Measurements from ENCODE around the gene INPP4B. TPM values are rescaled to one million over a fixed set of nuclear protein-coding genes. Genes with fewer than 3 reads are reported as not detected.

INPP4B gene
- total RNA-seq, 2 experiments from 2014 or later: 55.7 to 60.5 TPM

DNA sequence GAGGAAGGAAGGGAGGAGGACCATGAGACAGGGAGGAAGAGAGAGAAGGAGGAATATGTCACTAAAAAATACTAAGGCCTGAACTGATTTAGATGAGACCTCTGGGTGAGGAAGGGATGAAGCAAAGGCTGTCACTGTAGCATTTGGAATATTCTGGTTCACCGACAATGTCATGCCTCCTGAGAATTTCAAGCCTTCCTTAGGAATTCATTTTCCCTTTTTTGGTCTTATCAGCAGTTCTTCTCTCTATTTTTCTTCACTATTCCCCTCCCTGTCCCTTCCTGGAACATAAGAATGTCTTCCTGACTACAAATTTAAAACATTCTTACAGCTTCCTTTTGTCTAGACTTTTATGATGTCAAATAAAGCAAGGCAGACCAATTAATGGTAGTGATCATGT, 527.8 kb downstream of the INPP4B start:
- Mint-ChIP-seq H3K9me3 (peaks cover 4% of the 10 kb centered on the region), H3K36me3 (ENCODE audit: low read depth) (peaks cover 55% of the 10 kb centered on the region), H3K4me1 (ENCODE audit: low read depth) (peaks cover 76% of the 10 kb centered on the region), H3K27me3 (ENCODE audit: low read depth) (no peaks in the 10 kb centered on the region), H3K27ac (no peak overlapping the region), H3K4me3 (no peak overlapping the region)
- DNase-seq: no peak
- intact Hi-C loops (cut with micrococcal nuclease): no loop called here
- CTCF ChIA-PET: interaction anchor here (0.8 kb wide), 1 partner anchor 176 kb away, joined by 3 read pairs; no protein-coding TSS in a partner anchor

DNA sequence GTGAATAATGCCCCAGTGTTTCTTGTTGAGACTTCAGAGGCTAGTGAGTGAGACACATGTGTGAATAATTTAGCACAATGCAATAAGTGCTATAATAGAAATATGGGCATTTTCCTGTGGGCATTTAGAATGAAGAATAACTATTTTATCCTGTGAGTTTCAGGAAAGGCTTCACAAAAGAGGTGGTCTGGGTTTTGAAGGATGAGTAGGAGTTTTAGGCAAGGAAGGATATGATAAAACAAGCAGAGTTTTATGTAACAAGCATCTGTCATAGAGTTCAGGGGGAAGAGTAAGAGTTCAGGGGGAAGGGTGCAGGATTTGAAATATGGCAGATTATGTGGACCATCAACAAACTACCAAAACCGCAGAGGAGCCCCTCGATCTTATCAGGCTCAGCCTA, 529.2 kb downstream of the INPP4B start:
- no peak overlapping the region for H3K27ac Mint-ChIP-seq
- CTCF ChIA-PET: no interaction called here
- intact Hi-C loops (cut with micrococcal nuclease): no loop called here
- no peak overlapping the region for H3K4me3 Mint-ChIP-seq
- peaks cover 85% of the 10 kb centered on the region for H3K4me1 Mint-ChIP-seq (ENCODE audit: low read depth)
- H3K9me3 Mint-ChIP-seq: peaks cover 4% of the 10 kb centered on the region
- no peak for DNase-seq
- peaks cover 64% of the 10 kb centered on the region for H3K36me3 Mint-ChIP-seq (ENCODE audit: low read depth)
- H3K27me3 Mint-ChIP-seq (ENCODE audit: low read depth): no peaks in the 10 kb centered on the region

DNA sequence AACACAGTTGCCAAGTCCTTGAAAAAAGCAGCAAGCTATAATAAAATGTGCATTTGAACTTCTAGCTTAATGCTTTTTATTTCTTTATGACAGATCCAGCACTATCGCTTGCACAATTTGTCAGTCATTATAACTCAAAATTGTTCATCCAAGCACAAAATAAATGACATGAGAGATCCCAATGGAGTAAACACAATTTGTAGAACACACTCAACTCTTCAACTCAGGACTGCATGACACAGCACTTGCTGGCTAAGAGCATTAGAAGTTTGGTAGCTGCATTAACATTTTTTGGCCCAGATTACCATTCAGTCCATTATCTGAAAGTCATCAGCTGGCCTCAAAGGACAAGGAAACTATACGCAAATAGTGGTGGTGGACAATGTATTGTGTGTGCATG, 530.1 kb downstream of the INPP4B start:
- intact Hi-C loops (cut with micrococcal nuclease): no loop called here
- CTCF ChIA-PET: interaction anchor here (1.2 kb wide), 1 partner anchor 9 kb away, joined by 3 read pairs; no protein-coding TSS in a partner anchor
- Mint-ChIP-seq H3K27ac (no peak overlapping the region), H3K9me3 (no peaks in the 10 kb centered on the region), H3K4me3 (no peak overlapping the region), H3K27me3 (ENCODE audit: low read depth) (no peaks in the 10 kb centered on the region), H3K36me3 (ENCODE audit: low read depth) (peaks cover 64% of the 10 kb centered on the region), H3K4me1 (ENCODE audit: low read depth) (peaks cover 77% of the 10 kb centered on the region)
- DNase-seq: no peak

DNA sequence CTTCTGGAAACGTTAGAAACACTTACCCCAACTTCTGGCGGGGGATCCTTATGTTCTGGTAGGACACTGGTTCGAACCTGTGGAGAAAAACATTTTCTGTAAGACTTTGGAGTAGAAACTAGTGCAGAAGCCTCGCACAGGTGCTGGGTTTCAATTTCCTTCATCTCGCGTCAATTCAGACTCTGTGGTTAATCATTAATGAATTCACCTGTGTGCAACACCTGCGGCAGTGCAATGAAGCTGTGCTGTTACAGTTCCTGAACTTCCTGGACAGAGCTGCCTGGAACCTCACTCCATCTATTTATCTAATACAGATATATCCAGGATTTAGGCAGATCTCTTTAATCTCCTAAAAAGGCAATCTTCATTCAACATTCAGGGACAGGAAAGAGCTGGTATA, 531.4 kb downstream of the INPP4B start:
- H3K27ac Mint-ChIP-seq: no peak overlapping the region
- H3K4me3 Mint-ChIP-seq: no peak overlapping the region

DNA sequence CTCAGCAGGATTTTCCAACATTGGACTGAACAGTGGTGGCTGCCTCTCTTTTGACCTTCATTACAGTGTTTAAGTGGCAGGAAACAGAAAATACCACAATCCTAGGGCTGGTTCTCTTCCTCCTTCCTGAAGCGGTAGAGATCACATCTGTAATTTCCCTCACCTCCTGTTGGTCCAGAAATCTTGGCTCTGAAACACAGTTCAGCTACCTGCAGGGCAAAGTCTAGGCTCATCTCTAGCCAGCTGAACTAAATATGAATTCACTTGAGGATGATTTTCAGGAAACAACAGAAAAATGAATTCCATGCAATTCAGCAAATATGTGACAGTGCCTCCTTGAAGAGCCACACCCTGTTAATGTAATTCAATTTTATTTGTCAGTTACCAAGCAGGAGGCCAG, 531.9 kb downstream of the INPP4B start:
- H3K9me3 Mint-ChIP-seq: no peaks in the 10 kb centered on the region
- no peaks in the 10 kb centered on the region for H3K27me3 Mint-ChIP-seq (ENCODE audit: low read depth)
- H3K4me3 Mint-ChIP-seq: no peak overlapping the region
- peak overlapping the region; percentile 43 for H3K27ac Mint-ChIP-seq
- H3K36me3 Mint-ChIP-seq (ENCODE audit: low read depth): peaks cover 63% of the 10 kb centered on the region
- H3K4me1 Mint-ChIP-seq (ENCODE audit: low read depth): peaks cover 62% of the 10 kb centered on the region
- no peak for DNase-seq
- intact Hi-C loops (cut with micrococcal nuclease): no loop called here
- CTCF ChIA-PET: no interaction called here

More for the DNA sequence above, 531.4 kb downstream of the INPP4B start:
- no peaks in the 10 kb centered on the region for H3K27me3 Mint-ChIP-seq (ENCODE audit: low read depth)
- H3K4me1 Mint-ChIP-seq (ENCODE audit: low read depth): peaks cover 66% of the 10 kb centered on the region
- CTCF ChIA-PET: interaction anchor here (0.6 to 1.2 kb wide), 3 partner anchors 7 to 38 kb away, joined by 3 read pairs; no protein-coding TSS in a partner anchor
- peak; percentile 17 for DNase-seq
- H3K9me3 Mint-ChIP-seq: no peaks in the 10 kb centered on the region
- intact Hi-C loops (cut with micrococcal nuclease): no loop called here
- H3K36me3 Mint-ChIP-seq (ENCODE audit: low read depth): peaks cover 66% of the 10 kb centered on the region

DNA sequence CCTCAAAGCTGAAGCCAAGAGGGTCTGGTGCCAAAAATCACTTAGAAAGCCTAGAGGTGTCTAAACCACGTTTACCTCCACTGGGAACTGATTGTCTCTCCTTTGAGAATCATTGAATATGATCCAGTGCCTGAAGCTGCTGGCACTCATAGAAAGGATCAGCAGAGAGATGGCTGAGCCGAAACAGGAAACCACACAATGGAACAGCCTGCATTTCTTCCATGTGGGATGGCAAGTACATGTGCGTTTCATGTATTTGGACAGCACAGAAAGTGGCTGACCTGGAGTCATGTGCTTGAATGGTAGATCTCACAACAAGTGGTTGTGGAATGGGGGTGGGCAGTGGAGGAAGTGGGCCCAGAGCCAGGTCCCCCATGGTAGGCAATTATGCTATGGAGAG, 533.7 kb downstream of the INPP4B start:
- CTCF ChIA-PET: no interaction called here
- peaks cover 46% of the 10 kb centered on the region for H3K4me1 Mint-ChIP-seq (ENCODE audit: low read depth)
- DNase-seq: no peak

DNA sequence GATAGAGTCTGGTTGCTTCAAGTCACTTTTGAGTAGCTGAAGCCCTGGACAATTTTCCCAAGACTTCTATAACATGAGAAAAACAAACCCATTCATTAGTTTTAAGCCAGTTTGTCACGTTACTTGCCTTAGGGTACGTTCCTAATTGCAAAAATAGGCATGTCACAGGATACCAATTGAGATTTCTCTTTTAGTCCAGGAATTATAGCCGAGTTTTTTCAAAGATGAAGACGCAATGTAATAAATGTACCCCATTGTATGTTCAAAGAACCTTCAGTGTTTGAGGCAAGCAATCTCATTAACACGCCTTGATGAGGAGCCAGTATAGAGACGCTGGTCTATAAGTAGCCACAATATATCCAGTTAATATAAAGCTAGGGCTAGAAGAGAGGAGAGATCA, 534.2 kb downstream of the INPP4B start:
- Mint-ChIP-seq H3K27ac (no peak overlapping the region), H3K4me1 (ENCODE audit: low read depth) (peaks cover 46% of the 10 kb centered on the region), H3K27me3 (ENCODE audit: low read depth) (no peaks in the 10 kb centered on the region), H3K36me3 (ENCODE audit: low read depth) (peaks cover 55% of the 10 kb centered on the region), H3K9me3 (no peaks in the 10 kb centered on the region), H3K4me3 (no peak overlapping the region)
- intact Hi-C loops (cut with micrococcal nuclease): no loop called here
- CTCF ChIA-PET: no interaction called here
- no peak for DNase-seq

More for the DNA sequence above, 533.7 kb downstream of the INPP4B start:
- Mint-ChIP-seq H3K27me3 (ENCODE audit: low read depth) (no peaks in the 10 kb centered on the region), H3K9me3 (no peaks in the 10 kb centered on the region), H3K27ac (peak overlapping the region; percentile 5), H3K36me3 (ENCODE audit: low read depth) (peaks cover 55% of the 10 kb centered on the region), H3K4me3 (no peak overlapping the region)
- intact Hi-C loops (cut with micrococcal nuclease): no loop called here

DNA sequence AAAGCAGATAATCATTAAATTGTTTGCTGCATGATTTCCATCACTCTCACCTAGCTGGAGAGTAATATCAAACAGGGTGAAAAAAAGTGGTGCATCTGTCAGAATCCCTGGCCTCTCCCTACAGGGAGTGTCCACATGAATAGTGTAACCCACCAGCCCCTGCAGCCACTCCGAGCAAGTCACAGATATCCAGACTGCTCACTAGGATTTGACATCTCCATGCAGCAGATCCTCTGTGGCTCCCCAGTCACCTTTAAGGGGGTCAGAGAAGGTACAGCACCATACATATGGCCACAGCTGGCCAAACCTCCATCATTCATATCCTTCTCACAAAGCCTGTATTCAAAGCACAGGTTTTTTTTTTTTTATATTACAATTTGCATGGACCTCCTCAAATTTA, 536.3 kb downstream of the INPP4B start:
- Mint-ChIP-seq H3K4me3 (no peak overlapping the region), H3K4me1 (ENCODE audit: low read depth) (peaks cover 41% of the 10 kb centered on the region), H3K27me3 (ENCODE audit: low read depth) (no peaks in the 10 kb centered on the region), H3K27ac (no peak overlapping the region), H3K9me3 (no peaks in the 10 kb centered on the region), H3K36me3 (ENCODE audit: low read depth) (peaks cover 56% of the 10 kb centered on the region)
- DNase-seq: no peak
- intact Hi-C loops (cut with micrococcal nuclease): no loop called here
- CTCF ChIA-PET: interaction anchor here (0.7 kb wide), 2 partner anchors 42 to 183 kb away, joined by 3 to 4 read pairs; no protein-coding TSS in a partner anchor

DNA sequence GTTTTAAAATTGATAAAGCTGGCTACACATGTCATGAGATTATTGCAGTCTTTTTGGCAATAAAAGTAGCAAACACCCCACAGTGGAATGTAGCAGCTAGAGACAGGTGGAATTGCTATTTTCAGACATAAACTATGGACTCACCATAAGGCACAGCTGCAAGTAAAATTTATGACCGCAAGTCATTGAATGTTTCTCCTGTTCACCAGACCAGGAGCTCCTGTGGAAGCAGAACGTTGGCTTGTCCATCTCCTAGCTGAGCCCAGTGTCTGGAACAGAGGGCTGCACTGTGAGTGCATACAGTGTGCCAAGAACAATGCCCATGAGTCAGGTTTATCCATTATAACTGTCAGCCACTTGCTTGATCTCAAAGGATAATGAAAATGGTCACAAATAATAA, 538.2 kb downstream of the INPP4B start:
- intact Hi-C loops (cut with micrococcal nuclease): loop anchor here (1.0 kb wide), 1 partner anchor 12 kb away; no protein-coding TSS in a partner anchor
- Mint-ChIP-seq H3K27ac (no peak overlapping the region), H3K36me3 (ENCODE audit: low read depth) (peaks cover 43% of the 10 kb centered on the region), H3K4me3 (no peak overlapping the region), H3K4me1 (ENCODE audit: low read depth) (peaks cover 35% of the 10 kb centered on the region), H3K9me3 (no peaks in the 10 kb centered on the region), H3K27me3 (ENCODE audit: low read depth) (no peaks in the 10 kb centered on the region)
- DNase-seq: no peak
- CTCF ChIA-PET: interaction anchor here (0.8 to 2.4 kb wide), 4 partner anchors 8 to 45 kb away, joined by 3 to 6 read pairs (median 3); no protein-coding TSS in a partner anchor

DNA sequence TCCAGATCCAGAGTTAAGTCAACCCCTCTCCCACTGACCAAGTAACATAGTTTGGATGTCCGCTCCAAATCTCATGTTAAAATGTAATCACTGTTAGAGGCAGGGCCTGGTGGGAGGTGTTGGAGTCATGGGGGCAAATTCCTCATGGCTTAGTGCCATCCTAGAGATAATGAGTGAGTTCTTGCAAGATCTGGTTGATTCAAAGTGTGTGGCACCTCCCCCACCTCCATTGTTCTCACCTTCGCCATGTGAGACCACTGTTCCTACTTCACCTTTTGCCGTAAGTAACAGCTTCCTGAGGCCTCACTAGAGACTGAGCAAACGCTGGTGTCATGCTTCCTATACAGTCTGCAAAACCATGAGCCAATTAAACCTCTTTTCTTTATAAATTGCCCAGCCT, 548.8 kb downstream of the INPP4B start:
- no peak overlapping the region for H3K4me3 Mint-ChIP-seq
- no peaks in the 10 kb centered on the region for H3K9me3 Mint-ChIP-seq
- no peak for DNase-seq
- H3K4me1 Mint-ChIP-seq (ENCODE audit: low read depth): peaks cover 57% of the 10 kb centered on the region
- peaks cover 49% of the 10 kb centered on the region for H3K36me3 Mint-ChIP-seq (ENCODE audit: low read depth)
- intact Hi-C loops (cut with micrococcal nuclease): no loop called here
- no peaks in the 10 kb centered on the region for H3K27me3 Mint-ChIP-seq (ENCODE audit: low read depth)
- CTCF ChIA-PET: no interaction called here
- H3K27ac Mint-ChIP-seq: no peak overlapping the region

DNA sequence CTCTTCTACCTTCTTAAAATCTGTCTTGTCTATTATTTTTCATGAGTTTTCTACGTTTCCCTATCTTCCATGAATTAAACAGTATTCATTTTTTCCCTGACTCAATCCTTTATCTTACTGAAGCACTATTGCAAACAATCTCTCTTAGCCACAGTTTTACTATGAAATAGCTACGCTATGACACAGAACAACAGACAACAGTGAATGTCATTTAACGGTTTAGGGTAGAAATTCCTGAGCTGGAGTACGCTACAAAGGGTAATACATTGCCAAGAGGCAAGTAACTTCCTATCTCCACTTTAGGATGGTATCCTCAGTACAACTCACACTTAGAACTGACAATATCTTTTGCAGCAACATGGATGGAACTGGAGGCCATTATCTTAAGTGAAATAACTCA, 552.6 kb downstream of the INPP4B start:
- Mint-ChIP-seq H3K9me3 (peaks cover 12% of the 10 kb centered on the region), H3K36me3 (ENCODE audit: low read depth) (peaks cover 47% of the 10 kb centered on the region), H3K4me3 (no peak overlapping the region), H3K27ac (no peak overlapping the region), H3K4me1 (ENCODE audit: low read depth) (peaks cover 66% of the 10 kb centered on the region), H3K27me3 (ENCODE audit: low read depth) (no peaks in the 10 kb centered on the region)
- intact Hi-C loops (cut with micrococcal nuclease): no loop called here
- DNase-seq: no peak
- CTCF ChIA-PET: interaction anchor here (0.8 to 1.5 kb wide), 3 partner anchors 9 to 14 kb away, joined by 3 to 6 read pairs (median 4); no protein-coding TSS in a partner anchor

DNA sequence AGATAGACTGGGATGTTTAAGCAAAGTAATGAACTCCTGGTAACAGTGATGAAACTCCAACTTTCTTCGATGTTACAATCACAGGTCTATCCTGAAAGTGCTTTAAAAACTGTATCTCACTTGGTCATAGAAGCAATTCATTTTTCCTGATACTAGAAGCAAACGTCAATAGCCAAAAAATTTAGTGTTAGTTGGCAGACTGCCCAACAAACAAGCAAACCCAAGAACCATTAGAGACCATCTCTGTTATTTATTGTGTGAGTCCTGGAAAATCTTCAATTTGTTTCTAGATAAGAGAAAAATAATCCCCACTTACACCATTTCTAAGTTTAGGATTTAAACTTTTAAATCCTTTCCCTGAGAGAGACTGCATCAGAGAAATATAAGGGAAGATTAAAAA, 553.9 kb downstream of the INPP4B start:
- Mint-ChIP-seq H3K36me3 (ENCODE audit: low read depth) (peaks cover 39% of the 10 kb centered on the region), H3K4me1 (ENCODE audit: low read depth) (peaks cover 64% of the 10 kb centered on the region), H3K27me3 (ENCODE audit: low read depth) (no peaks in the 10 kb centered on the region), H3K4me3 (no peak overlapping the region), H3K9me3 (peaks cover 12% of the 10 kb centered on the region), H3K27ac (no peak overlapping the region)
- CTCF ChIA-PET: interaction anchor here (1.2 to 1.3 kb wide), 2 partner anchors 9 to 15 kb away, joined by 3 to 4 read pairs; no protein-coding TSS in a partner anchor
- intact Hi-C loops (cut with micrococcal nuclease): no loop called here
- DNase-seq: no peak

DNA sequence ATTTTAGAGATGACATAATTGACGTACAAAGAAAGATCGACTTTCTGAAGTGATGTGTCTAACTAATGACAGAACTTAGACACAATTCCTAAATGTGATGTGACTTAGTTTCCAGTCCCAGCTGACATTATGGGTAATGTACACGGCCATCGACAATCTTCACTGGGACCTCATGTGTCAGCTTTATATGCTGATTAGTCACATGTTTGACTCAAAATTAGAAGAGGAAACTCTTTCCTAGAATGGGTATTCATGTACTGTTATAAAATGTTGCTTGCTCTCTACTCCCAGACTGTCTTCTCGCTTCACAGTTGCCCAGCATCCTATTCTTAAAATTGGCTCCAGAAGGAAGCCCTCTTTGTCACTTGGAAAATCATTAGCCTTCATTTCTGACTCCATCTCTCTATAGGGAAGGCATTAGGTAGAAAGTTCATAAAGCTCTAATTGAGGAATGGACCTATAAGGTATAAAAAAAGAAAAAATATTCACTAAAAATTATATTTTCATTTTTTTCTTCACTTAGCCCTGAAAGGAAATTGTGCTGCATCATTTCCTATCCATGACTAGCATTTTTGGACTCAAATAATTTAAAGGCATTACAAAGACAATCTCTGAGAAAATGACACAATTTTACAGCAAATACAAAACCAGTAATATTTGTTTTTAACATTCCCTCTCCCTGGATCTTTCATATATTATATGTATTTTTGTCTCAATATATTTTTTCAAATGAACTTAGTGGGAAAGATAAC, 554.6 kb downstream of the INPP4B start:
- Mint-ChIP-seq H3K27ac (peak overlapping the region; percentile 54), H3K9me3 (peaks cover 12% of the 10 kb centered on the region), H3K4me1 (ENCODE audit: low read depth) (peaks cover 64% of the 10 kb centered on the region), H3K4me3 (no peak overlapping the region), H3K36me3 (ENCODE audit: low read depth) (peaks cover 35% of the 10 kb centered on the region), H3K27me3 (ENCODE audit: low read depth) (no peaks in the 10 kb centered on the region)
- intact Hi-C loops (cut with micrococcal nuclease): no loop called here
- no peak for DNase-seq
- CTCF ChIA-PET: interaction anchor here (1.0 to 1.3 kb wide), 3 partner anchors 9 to 63 kb away, joined by 3 to 4 read pairs (median 3); no protein-coding TSS in a partner anchor

Data from activated naive CD4-positive, alpha-beta T cell treated with anti-CD3 and anti-CD28 coated beads for 36 hours (primary cell).